H1 (cell line): ENCODE measurements around the gene MAGI2. TPM values are rescaled to one million over a fixed set of nuclear protein-coding genes. Genes with fewer than 3 reads are reported as not detected.

Experiments
- CTCF ChIA-PET: fragments of 300-600 bp; sonication (Branson Sonifier 250); formaldehyde crosslinking; loops from one replicate; lab custom pipeline; 2021; ENCODE audit not compliant: partially characterized antibody; lab: Charles Lee
- POLR2A ChIA-PET: fragments of 300-600 bp; sonication (Branson Sonifier 250); formaldehyde crosslinking; loops from one replicate; lab custom pipeline; 2021; ENCODE audit warnings: inconsistent platforms; ENCODE audit not compliant: partially characterized antibody; lab: Charles Lee
- DNase-seq, 2 experiments: peaks; one replicate each; pipeline versions ENCODE4 v3.0.0 to v3.0.0-alpha.2; 2010 to 2022; ENCODE audit warnings: low spot score in 2 of 2, low read depth in 1 of 2, mixed read lengths in 1 of 2
- FAIRE-seq: peaks from 2 replicates; lab custom pipeline; 2011; peaks lifted over from hg19 to GRCh38; lab: Jason Lieb, UNC
- H2AFZ ChIP-seq: 2 replicates; pipeline ENCODE4 v1.8.1; 2012; ENCODE audit warnings: low read length, inconsistent platforms
- H2AK5ac ChIP-seq: 2 replicates; pipeline ENCODE4 v1.6.1; 2013; ENCODE audit warnings: low read depth, low read length
- H2BK120ac ChIP-seq: replicated peaks from 2 replicates; pipeline ENCODE3; 2013; ENCODE audit warnings: low read depth, low read length, inconsistent platforms
- H2BK12ac ChIP-seq: 2 replicates; pipeline ENCODE4 v1.6.1; 2013; ENCODE audit warnings: low read depth, low read length
- H2BK15ac ChIP-seq: 2 replicates; pipeline ENCODE4 v1.6.1; 2013; ENCODE audit warnings: low read length
- H2BK20ac ChIP-seq: 2 replicates; pipeline ENCODE4 v1.6.1; 2013; ENCODE audit warnings: low read length
- H2BK5ac ChIP-seq: 2 replicates; pipeline ENCODE4 v1.6.1; 2013; ENCODE audit warnings: low read depth, low read length
- H3K14ac ChIP-seq: 2 replicates; pipeline ENCODE4 v1.6.1; 2013; ENCODE audit warnings: inconsistent platforms; ENCODE audit not compliant: insufficient read length
- H3K18ac ChIP-seq: 2 replicates; pipeline ENCODE4 v1.6.1; 2013; ENCODE audit warnings: low read length; ENCODE audit errors: extremely low read depth
- H3K23ac ChIP-seq: 2 replicates; pipeline ENCODE4 v1.6.1; 2013; ENCODE audit warnings: inconsistent platforms; ENCODE audit not compliant: insufficient read length
- H3K23me2 ChIP-seq: 2 replicates; pipeline ENCODE4 v1.6.1; 2013; ENCODE audit warnings: low read depth, low read length
- H3K27ac ChIP-seq: 2 replicates; pipeline ENCODE4 v1.6.1; 2011; ENCODE audit warnings: low read depth, low read length, inconsistent platforms
- H3K27me3 ChIP-seq, 4 experiments: replicated peaks in 1 of 4; 1 replicate in 1 of 4; 2 replicates in 3 of 4; pipeline versions ENCODE4 v1.6.1 to v1.8.1; 2011 to 2013; ENCODE audit warnings: low read length in 3 of 4, mild to moderate bottlenecking in 3 of 4, inconsistent platforms in 2 of 4, mixed read lengths in 2 of 4, moderate library complexity in 1 of 4; ENCODE audit not compliant: control insufficient read depth in 3 of 4, insufficient read depth in 3 of 4; ENCODE audit errors: extremely low read depth in 1 of 4
- H3K36me3 ChIP-seq, 4 experiments: 2 replicates each; pipeline versions ENCODE4 v1.6.1 to v1.8.1; 2011 to 2013; ENCODE audit warnings: mild to moderate bottlenecking in 4 of 4, low read length in 3 of 4, moderate library complexity in 2 of 4, control low read depth in 1 of 4, inconsistent platforms in 1 of 4; ENCODE audit not compliant: insufficient read depth in 4 of 4, control insufficient read depth in 2 of 4
- H3K4ac ChIP-seq: replicated peaks from 2 replicates; pipeline ENCODE3; 2013; ENCODE audit warnings: low read length, low read depth, mixed read lengths, inconsistent platforms; ENCODE audit not compliant: insufficient read length
- H3K4me1 ChIP-seq, 4 experiments: replicated peaks in 1 of 4; 1 replicate in 1 of 4; 2 replicates in 3 of 4; pipeline versions ENCODE4 v1.6.1 to v1.8.1; 2011 to 2013; ENCODE audit warnings: low read length in 3 of 4, inconsistent platforms in 2 of 4, mixed read lengths in 1 of 4; ENCODE audit not compliant: insufficient read depth in 4 of 4, control insufficient read depth in 3 of 4
- H3K4me2 ChIP-seq, 2 experiments: 2 replicates each; pipeline versions ENCODE4 v1.6.1 to v1.8.1; 2011 to 2013; ENCODE audit warnings: low read depth in 2 of 2, low read length in 2 of 2, control low read depth in 1 of 2, inconsistent platforms in 1 of 2, mild to moderate bottlenecking in 1 of 2; ENCODE audit not compliant: insufficient read depth in 1 of 2
- H3K4me3 ChIP-seq, 4 experiments: fragments of 200-600, 300-600 bp in 1 of 4; sonication (generic), shearing (Covaris generic), sonication (Bioruptor Twin) in 1 of 4; 2 replicates each; pipeline versions ENCODE4 v1.5.1 to v1.8.1; 2011 to 2016; ENCODE audit warnings: low read length in 4 of 4, low read depth in 3 of 4, control low read depth in 2 of 4, inconsistent platforms in 2 of 4, mild to moderate bottlenecking in 2 of 4, mixed read lengths in 1 of 4, moderate library complexity in 1 of 4; ENCODE audit not compliant: insufficient read depth in 2 of 4; ENCODE audit errors: extremely low read depth in 1 of 4
- H3K56ac ChIP-seq: replicated peaks from 2 replicates; pipeline ENCODE3; 2013; ENCODE audit warnings: low read depth, mild to moderate bottlenecking, mixed read lengths, low read length, inconsistent platforms; ENCODE audit not compliant: insufficient read length
- H3K79me1 ChIP-seq: 2 replicates; pipeline ENCODE4 v1.6.1; 2013; ENCODE audit warnings: low read depth, low read length, control low read depth
- H3K79me2 ChIP-seq, 2 experiments: 2 replicates each; pipeline versions ENCODE4 v1.6.1 to v1.8.1; 2012 to 2013; ENCODE audit warnings: low read length in 2 of 2, mild to moderate bottlenecking in 2 of 2, inconsistent platforms in 1 of 2; ENCODE audit not compliant: insufficient read depth in 2 of 2, control insufficient read depth in 1 of 2
- H3K9ac ChIP-seq, 4 experiments: replicated peaks in 1 of 4; 1 replicate in 1 of 4; 2 replicates in 3 of 4; pipeline versions ENCODE4 v1.6.1 to v1.8.1; 2011 to 2013; ENCODE audit warnings: low read depth in 3 of 4, low read length in 3 of 4, control low read depth in 2 of 4, mild to moderate bottlenecking in 2 of 4, moderate library complexity in 2 of 4, inconsistent platforms in 1 of 4; ENCODE audit errors: extremely low read depth in 1 of 4
- H3K9me3 ChIP-seq, 2 experiments: 2 replicates each; pipeline versions ENCODE4 v1.6.1 to v1.8.1; 2012 to 2013; ENCODE audit warnings: mild to moderate bottlenecking in 2 of 2, moderate library complexity in 2 of 2, control low read depth in 1 of 2, inconsistent platforms in 1 of 2, low read depth in 1 of 2, low read length in 1 of 2, mixed read lengths in 1 of 2; ENCODE audit not compliant: insufficient read depth in 2 of 2
- H4K20me1 ChIP-seq, 2 experiments: replicated peaks in 1 of 2; 2 replicates each; pipeline versions ENCODE3 to v1.8.1; 2011 to 2013; ENCODE audit warnings: inconsistent platforms in 2 of 2, low read length in 2 of 2, mild to moderate bottlenecking in 1 of 2; ENCODE audit not compliant: insufficient read depth in 2 of 2, control insufficient read depth in 1 of 2
- H4K5ac ChIP-seq: 2 replicates; pipeline ENCODE4 v1.6.1; 2013; ENCODE audit warnings: low read length, low read depth, mixed read lengths, inconsistent platforms; ENCODE audit not compliant: insufficient read length
- H4K8ac ChIP-seq: 2 replicates; pipeline ENCODE4 v1.8.0; 2013; ENCODE audit warnings: mild to moderate bottlenecking, moderate library complexity, low read length, inconsistent platforms; ENCODE audit not compliant: insufficient read depth; ENCODE audit errors: extremely low read depth
- H4K91ac ChIP-seq: replicated peaks from 2 replicates; pipeline ENCODE3; 2013; ENCODE audit warnings: low read length, mixed read lengths, inconsistent platforms; ENCODE audit not compliant: insufficient read length
- ASH2L ChIP-seq: fragments of 200-600, 300-600 bp; sonication (generic); IDR thresholded peaks from one replicate; pipeline ENCODE4 v1.7.1; 2017; ENCODE audit warnings: low read length
- EGR1 ChIP-seq: IDR thresholded peaks from 2 replicates; pipeline ENCODE4 v1.6.1; 2011; ENCODE audit warnings: low read depth, low read length, borderline replicate concordance
- GABPA ChIP-seq: IDR thresholded peaks from 2 replicates; pipeline ENCODE4 v1.6.1; 2011; ENCODE audit warnings: mild to moderate bottlenecking, low read length, moderate library complexity, borderline replicate concordance; ENCODE audit not compliant: insufficient read depth
- MAFK ChIP-seq: IDR thresholded peaks from 2 replicates; pipeline ENCODE4 v1.6.1; 2012; ENCODE audit warnings: low read depth, mild to moderate bottlenecking, improper control_type of control experiment, low read length
- NANOG ChIP-seq: IDR thresholded peaks from 2 replicates; pipeline ENCODE4 v1.6.1; 2011; ENCODE audit warnings: low read length, low read depth, mild to moderate bottlenecking, inconsistent platforms; ENCODE audit not compliant: insufficient read depth, poor library complexity, severe bottlenecking
- WGBS, 2 experiments: shearing (Covaris generic) in 1 of 2; methylation state at CpG; one replicate each; pipeline versions ENCODE4 v1.1.6 to v1.1.7; 2013 to 2015; ENCODE audit warnings: low lambda C conversion rate in 2 of 2, mixed read lengths in 2 of 2, inconsistent platforms in 1 of 2, low coverage in 1 of 2, missing lambda C conversion rate in 1 of 2; ENCODE audit not compliant: insufficient replicate concordance in 2 of 2, insufficient coverage in 1 of 2, insufficient read length in 1 of 2; ENCODE audit errors: extremely low coverage in 1 of 2, missing lambda C conversion rate in 1 of 2; 5-methylcytosine and 5-hydroxymethylcytosine counted together
- polyA plus RNA-seq, 7 experiments: library from polyadenylated mRNA; depleted of rRNA in 3 of 7; stranded (reverse) in 5 of 7; unstranded in 2 of 7; fragments of >200 nt in 5 of 7; fragments of 200-250 nt in 2 of 7; gene quantifications; 1 replicate in 5 of 7; 2 replicates in 1 of 7; 4 replicates in 1 of 7; pipeline versions ENCODE4 v1.2.1 to v1.2.3, GENCODE V29; 2011 to 2013; ENCODE audit warnings: missing spikeins in 2 of 7, mixed read lengths in 2 of 7
- total RNA-seq: library from RNA; stranded (reverse); fragmentation: NEBNext Ultra II Directional; extraction: Animal tissue kit (Norgen Biotek cat#: 25700); gene quantifications from 2 replicates; pipeline ENCODE4 v1.2.1, GENCODE V29; 2021

The MAGI2 gene
- total and polyA plus RNA-seq, 2 of the 8 experiments (the other 6 are each of a cell fraction or from before 2014, with no cell fraction given) = 6.0 to 27.3 TPM

- H3K56ac ChIP-seq = no peak overlapping the region
- WGBS, 2 experiments = 89% methylated on average over 2 of the region's 2 CpGs; no CpG with 5 or more reads in 1 of the 2 experiments
- H3K9ac ChIP-seq = no peak overlapping the region
- H4K5ac ChIP-seq = no peak overlapping the region
- no peak overlapping the region for H3K4me2 ChIP-seq
- H3K27ac ChIP-seq = no peak overlapping the region
- H3K23ac ChIP-seq = no peak overlapping the region
- H3K14ac ChIP-seq = no peak overlapping the region
- no peak overlapping the region for H3K4ac ChIP-seq
- no peaks in the 10 kb centered on the region for H4K20me1 ChIP-seq
- H2AFZ ChIP-seq = no peak overlapping the region
- no peak overlapping the region for H2BK12ac ChIP-seq
- H3K18ac ChIP-seq = no peak overlapping the region
- CTCF ChIA-PET = interaction anchor here (0.8 to 2.6 kb wide), 4 partner anchors 8 to 10 kb away, joined by 3 to 6 read pairs (median 3); no protein-coding TSS in a partner anchor
- no peak overlapping the region for H2BK20ac ChIP-seq
- H2BK15ac ChIP-seq = no peak overlapping the region
- H3K9me3 ChIP-seq = no peaks in the 10 kb centered on the region
- no peaks in the 10 kb centered on the region; a peak in 1 of 8 replicates for H3K36me3 ChIP-seq
- no peak overlapping the region for H3K4me3 ChIP-seq
- POLR2A ChIA-PET = no interaction called here
- no peak overlapping the region for H2BK5ac ChIP-seq
- H2AK5ac ChIP-seq = no peak overlapping the region
- no peak for FAIRE-seq
- H3K27me3 ChIP-seq = no peaks in the 10 kb centered on the region
- DNase-seq = no peak
- H4K8ac ChIP-seq = no peak overlapping the region
- H4K91ac ChIP-seq = no peak overlapping the region
- no peak overlapping the region for H2BK120ac ChIP-seq
- no peaks in the 10 kb centered on the region for H3K79me1 ChIP-seq
- H3K23me2 ChIP-seq = no peaks in the 10 kb centered on the region
- H3K79me2 ChIP-seq = no peaks in the 10 kb centered on the region
- H3K4me1 ChIP-seq = no peaks in the 10 kb centered on the region
- TF ChIP-seq ASH2L = no peak
- TF ChIP-seq GABPA = no peak
- TF ChIP-seq NANOG = no peak
- TF ChIP-seq EGR1 = no peak
- no peak for TF ChIP-seq MAFK
Observed at GRCh38 chr7:78368771-78369170, 1084.7 kb downstream of the MAGI2 start.
